ENCODE data around the gene GOLGA6D. TPM values are rescaled to one million over a fixed set of nuclear protein-coding genes. Genes with fewer than 3 reads are reported as not detected.

GOLGA6D gene
- total RNA-seq, 1 experiment from 2014 or later: not detected

Small RNA genes lying within 50 kb of the gene (small RNA-seq; reads per million reads assigned to genes)
- gene AC068338.1 (0 reads per million in 2 experiments), gene RN7SL327P (0 reads per million in 2 experiments), gene RN7SL489P (0 reads per million in 2 experiments)

Other genes starting within 250 kb of the GOLGA6D start
- gene C15orf39, start 81.0 kb upstream of the GOLGA6D start, total RNA-seq (2014; rRNA removed; shearing (Covaris generic)): 10.1 and 12.6 TPM in 2 replicates
- not detected in 2 replicates for gene GOLGA6C, start 24.5 kb upstream of the GOLGA6D start, total RNA-seq (2014; rRNA removed; shearing (Covaris generic))
- 115 and 149 TPM in 2 replicates for gene COMMD4, start 53.2 kb downstream of the GOLGA6D start, total RNA-seq (2014; rRNA removed; shearing (Covaris generic))
- 0.29 and 0.40 TPM in 2 replicates for gene NEIL1, start 64.2 kb downstream of the GOLGA6D start, total RNA-seq (2014; rRNA removed; shearing (Covaris generic))
- gene MAN2C1, start 85.8 kb downstream of the GOLGA6D start, total RNA-seq (2014; rRNA removed; shearing (Covaris generic)): 61.9 and 64.9 TPM in 2 replicates
- 18.9 and 20.6 TPM in 2 replicates for gene SIN3A, start 168.9 kb downstream of the GOLGA6D start, total RNA-seq (2014; rRNA removed; shearing (Covaris generic))